Mononuclear cell (primary cell): ENCODE results near the gene PXMP4. TPM values are rescaled to one million over a fixed set of nuclear protein-coding genes. Genes with fewer than 3 reads are reported as not detected.

Experiments used
- H3K27me3 ChIP-seq: 2 replicates; pipeline ENCODE4 v1.6.0; 2011; ENCODE audit warnings: low read length, control low read depth; ENCODE audit not compliant: insufficient read depth
- H3K4me1 ChIP-seq: 2 replicates; pipeline ENCODE4 v1.5.1; 2011; ENCODE audit warnings: mild to moderate bottlenecking, low read length, control low read depth; ENCODE audit not compliant: insufficient read depth
- H3K4me3 ChIP-seq: 2 replicates; pipeline ENCODE4 v1.5.1; 2011; ENCODE audit warnings: mild to moderate bottlenecking, low read length, moderate library complexity
- H3K9me3 ChIP-seq: 2 replicates; pipeline ENCODE4 v1.5.1; 2011; ENCODE audit warnings: low read depth, mild to moderate bottlenecking, control low read depth, low read length
- total RNA-seq: library from RNA; depleted of rRNA; stranded (reverse); fragments of >200 nt; gene quantifications from one replicate; pipeline ENCODE4 v1.2.3, GENCODE V29; 2012

PXMP4 gene
- total RNA-seq, 1 donor, result 2.4 TPM

GRCh38 chr20:33685328-33686099, 34.6 kb downstream of the PXMP4 start:
- peak overlapping the region; percentile 32 for H3K4me3 ChIP-seq
- H3K27me3 ChIP-seq, result no peaks in the 10 kb centered on the region

GRCh38 chr20:33684533-33685327, 35.4 kb downstream of the PXMP4 start:
- no peak overlapping the region for H3K4me3 ChIP-seq
- H3K27me3 ChIP-seq, result no peaks in the 10 kb centered on the region
- H3K9me3 ChIP-seq, result no peaks in the 10 kb centered on the region
- H3K4me1 ChIP-seq, result peaks cover 38% of the 10 kb centered on the region

More at GRCh38 chr20:33685328-33686099, 34.6 kb downstream of the PXMP4 start:
- H3K4me1 ChIP-seq, result peaks cover 39% of the 10 kb centered on the region
- H3K9me3 ChIP-seq, result no peaks in the 10 kb centered on the region

GRCh38 chr20:33681728-33682353, 38.3 kb downstream of the PXMP4 start:
- no peaks in the 10 kb centered on the region for H3K9me3 ChIP-seq
- H3K27me3 ChIP-seq, result no peaks in the 10 kb centered on the region
- H3K4me3 ChIP-seq, result no peak overlapping the region
- peaks cover 38% of the 10 kb centered on the region for H3K4me1 ChIP-seq

- Histone ChIP-seq H3K27me3 (no peaks in the 10 kb centered on the region), H3K4me1 (peaks cover 35% of the 10 kb centered on the region), H3K9me3 (no peaks in the 10 kb centered on the region), H3K4me3 (no peak overlapping the region)
Measured at GRCh38 chr20:33681288-33681687, 38.8 kb downstream of the PXMP4 start.

GRCh38 chr20:33680686-33681085, 39.4 kb downstream of the PXMP4 start:
- peaks cover 35% of the 10 kb centered on the region for H3K4me1 ChIP-seq
- no peaks in the 10 kb centered on the region for H3K27me3 ChIP-seq
- H3K4me3 ChIP-seq, result no peak overlapping the region

GRCh38 chr20:33679758-33680485, 40.2 kb downstream of the PXMP4 start:
- H3K27me3 ChIP-seq, result no peaks in the 10 kb centered on the region
- peaks cover 28% of the 10 kb centered on the region for H3K4me1 ChIP-seq
- no peak overlapping the region for H3K4me3 ChIP-seq
- no peaks in the 10 kb centered on the region for H3K9me3 ChIP-seq

More at GRCh38 chr20:33680686-33681085, 39.4 kb downstream of the PXMP4 start:
- no peaks in the 10 kb centered on the region for H3K9me3 ChIP-seq

- no peaks in the 10 kb centered on the region for H3K9me3 ChIP-seq
- peaks cover 36% of the 10 kb centered on the region for H3K4me1 ChIP-seq
- H3K27me3 ChIP-seq, result no peaks in the 10 kb centered on the region
- no peak overlapping the region for H3K4me3 ChIP-seq
Measured at GRCh38 chr20:33677991-33678702, 42.0 kb downstream of the PXMP4 start.

- no peaks in the 10 kb centered on the region for H3K9me3 ChIP-seq
- peaks cover 38% of the 10 kb centered on the region for H3K4me1 ChIP-seq
- H3K4me3 ChIP-seq, result no peak overlapping the region
- no peaks in the 10 kb centered on the region for H3K27me3 ChIP-seq
Measured at GRCh38 chr20:33676652-33677645, 43.2 kb downstream of the PXMP4 start.

GRCh38 chr20:33676121-33676520, 44.0 kb downstream of the PXMP4 start:
- peaks cover 38% of the 10 kb centered on the region for H3K4me1 ChIP-seq
- H3K27me3 ChIP-seq, result no peaks in the 10 kb centered on the region
- no peaks in the 10 kb centered on the region for H3K9me3 ChIP-seq
- no peak overlapping the region for H3K4me3 ChIP-seq

- Histone ChIP-seq H3K27me3 (no peaks in the 10 kb centered on the region), H3K4me1 (peaks cover 38% of the 10 kb centered on the region), H3K9me3 (no peaks in the 10 kb centered on the region), H3K4me3 (no peak overlapping the region)
Measured at GRCh38 chr20:33675136-33675959, 44.8 kb downstream of the PXMP4 start.

GRCh38 chr20:33674294-33675135, 45.6 kb downstream of the PXMP4 start, which contains the start of gene NECAB3:
TSS of gene NECAB3 (minus strand) at chr20:33674428. CDS start at chr20:33674352, 76 bp downstream.
- Histone ChIP-seq H3K4me1 (peaks cover 29% of the 10 kb centered on the region), H3K9me3 (no peaks in the 10 kb centered on the region), H3K4me3 (peak within 1 kb of the TSS; percentile 38), H3K27me3 (no peaks in the 10 kb centered on the region)
